ENCODE data around the gene ALPL.

Gene ALPL

GRCh38 chr1:21584096-21584495 lies 74.9 kb downstream of the ALPL start:
- DNase-seq, result no peak

GRCh38 chr1:21585037-21585436 lies 75.8 kb downstream of the ALPL start:
- no peak for DNase-seq

DNA sequence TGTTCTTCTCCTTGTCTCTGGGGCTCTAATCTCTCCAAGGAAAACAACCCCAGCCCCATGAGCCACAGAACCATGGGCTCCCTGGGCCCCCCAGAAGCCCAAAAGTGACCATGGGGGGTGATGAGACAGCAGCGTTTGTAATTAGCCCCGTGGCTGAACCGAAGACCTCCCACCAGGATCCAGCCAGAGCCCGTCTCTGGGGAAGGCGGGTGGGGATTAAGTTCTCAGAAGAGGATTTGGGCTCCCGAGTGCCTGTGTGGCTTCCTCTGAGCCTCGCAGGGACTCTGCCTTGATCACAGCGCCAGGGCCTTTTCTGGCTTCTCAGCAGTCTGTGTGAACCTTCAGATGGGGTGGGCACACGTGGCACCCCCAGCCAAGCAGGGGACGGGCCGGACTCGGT lies 77.0 kb downstream of the ALPL start:
- no peak for DNase-seq

DNA sequence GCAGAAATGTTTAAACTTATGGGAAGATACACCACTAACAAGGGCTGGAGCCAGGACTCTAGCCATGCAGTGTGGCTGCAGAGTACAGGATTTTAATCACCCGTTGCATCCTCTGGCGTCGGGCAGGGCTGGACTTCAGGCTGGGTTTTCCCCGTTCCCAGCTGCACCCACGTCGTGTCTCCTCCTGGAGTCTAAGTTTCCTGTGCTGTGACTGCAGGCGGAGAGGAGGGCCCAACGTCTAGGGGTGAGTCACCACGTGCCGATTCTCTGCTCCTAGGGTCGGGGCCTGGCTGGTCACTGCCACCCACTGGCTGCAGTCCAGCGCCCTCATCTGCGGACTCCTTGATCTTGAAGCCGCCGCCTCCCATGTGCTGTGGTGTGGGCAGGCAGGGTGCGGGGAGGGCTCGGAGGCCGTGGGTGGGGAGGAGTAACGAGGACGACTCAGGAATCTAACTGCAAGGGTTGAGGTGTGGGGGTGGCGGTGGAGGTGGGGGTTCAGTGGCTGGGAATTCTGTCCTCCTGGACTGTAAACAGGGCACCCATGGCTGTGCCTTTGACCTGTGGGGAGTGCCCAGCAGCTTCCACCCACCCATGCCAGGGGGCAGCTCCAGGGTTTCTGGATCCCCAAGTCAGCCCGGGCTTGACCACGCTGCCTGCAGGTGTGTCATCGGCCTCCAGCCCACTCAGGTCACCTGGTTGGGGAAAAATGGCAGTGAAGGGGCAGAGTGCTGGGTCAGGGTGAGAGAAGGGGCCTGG lies 77.8 kb downstream of the ALPL start:
- peak; percentile 75 for DNase-seq

- DNase-seq, result no peak
Observed at GRCh38 chr1:21587602-21587953, 78.4 kb downstream of the ALPL start.

DNA sequence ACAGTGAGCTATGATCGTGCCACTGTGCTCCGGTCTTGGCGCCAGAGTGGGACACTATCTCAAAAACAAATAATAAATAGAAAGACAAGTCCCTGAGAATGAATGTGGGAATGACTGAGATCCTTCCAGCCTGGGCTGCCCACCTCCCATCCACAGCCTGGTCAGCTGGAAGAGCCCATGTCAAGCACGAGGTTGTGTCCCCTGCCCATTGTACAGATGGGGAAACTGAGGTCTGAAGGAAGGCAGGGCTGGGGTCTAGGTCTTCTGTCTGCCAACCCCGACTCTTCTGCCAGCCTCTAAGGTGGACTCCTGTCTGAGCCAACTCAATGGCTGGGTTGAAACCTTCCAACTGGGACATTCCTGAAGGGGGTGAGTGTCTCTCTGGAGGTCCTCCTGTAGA lies 80.4 kb downstream of the ALPL start:
- no peak for DNase-seq

- DNase-seq, result no peak
Observed at GRCh38 chr1:21590126-21590880, 81.1 kb downstream of the ALPL start.

DNA sequence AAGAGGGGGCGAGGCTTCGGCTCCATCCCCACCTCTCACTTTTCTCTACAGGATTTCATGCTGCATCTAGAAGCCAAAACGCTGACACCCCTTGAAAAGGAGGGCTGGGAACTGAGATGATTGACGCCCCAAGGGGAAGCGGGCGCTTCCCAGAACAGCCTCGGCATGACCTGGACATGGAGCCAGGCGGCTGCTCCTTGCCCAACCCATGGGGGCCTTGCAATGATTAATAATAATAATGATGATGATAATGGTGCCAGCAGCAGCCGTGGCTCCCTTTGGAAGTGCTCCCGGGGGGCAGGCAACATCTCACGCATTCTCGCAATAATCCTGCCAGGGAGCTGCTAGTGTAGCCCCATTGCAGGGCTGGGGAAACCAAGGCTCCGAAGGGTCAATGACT lies 81.7 kb downstream of the ALPL start:
- no peak for DNase-seq

DNA sequence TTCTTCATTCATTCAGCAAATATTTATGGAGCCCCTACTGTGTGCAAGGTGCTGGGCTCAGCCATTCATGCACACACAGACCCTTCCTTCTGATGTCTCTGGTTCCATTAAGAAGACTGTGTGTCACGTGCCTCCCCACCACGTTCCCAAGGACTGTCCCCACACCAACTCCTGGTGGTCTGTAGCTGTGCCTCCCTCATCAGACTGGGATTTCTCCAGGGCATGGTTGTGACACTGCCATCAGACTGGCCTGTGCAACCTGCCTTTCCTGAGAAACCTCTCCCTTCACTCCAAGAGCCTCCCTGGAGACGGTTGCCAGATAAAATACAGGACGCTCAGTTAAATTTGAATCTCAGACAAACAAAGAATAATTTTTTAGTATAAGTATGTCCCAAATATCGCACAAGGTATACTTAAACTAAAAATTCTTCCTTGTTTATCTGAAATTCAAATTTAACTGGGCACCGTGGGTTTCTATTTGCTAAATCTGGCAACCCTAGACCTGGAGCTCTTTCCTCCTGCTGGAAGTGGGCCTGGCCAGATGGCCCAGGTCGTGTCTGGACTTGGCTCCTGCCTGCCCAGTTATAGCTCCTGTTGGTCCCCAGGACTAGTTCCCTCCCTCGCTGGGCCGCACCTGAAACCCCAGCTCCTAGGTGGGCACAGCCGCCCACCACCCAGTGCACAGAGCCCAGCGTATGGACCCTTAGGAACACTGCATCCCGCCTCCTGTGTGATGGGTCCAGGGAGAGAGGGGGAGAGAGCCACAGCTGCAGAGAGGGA lies 83.1 kb downstream of the ALPL start:
- no peak for DNase-seq

DNA sequence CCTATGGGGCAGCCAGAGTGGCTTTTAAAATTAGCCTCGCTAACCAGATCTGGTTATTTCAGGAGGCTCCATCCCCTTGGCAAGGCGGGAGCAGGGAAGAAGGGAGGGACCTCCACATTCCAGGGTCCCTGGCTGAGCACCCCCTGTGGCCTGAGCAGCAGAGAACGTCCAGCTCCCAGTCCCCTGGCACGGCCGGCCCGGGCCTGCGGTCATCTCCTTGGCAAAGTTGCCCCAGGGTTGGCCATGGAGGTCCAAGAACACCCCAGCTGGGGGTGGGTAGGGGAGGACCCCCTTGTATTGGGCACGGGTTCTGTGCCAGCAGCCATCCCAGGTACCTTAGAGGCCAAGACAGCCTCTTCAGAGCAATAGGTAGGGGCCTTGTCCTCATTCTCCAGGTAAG lies 84.0 kb downstream of the ALPL start:
- no peak for DNase-seq

- no peak for DNase-seq
Observed at GRCh38 chr1:21594501-21594900, 85.3 kb downstream of the ALPL start.

DNA sequence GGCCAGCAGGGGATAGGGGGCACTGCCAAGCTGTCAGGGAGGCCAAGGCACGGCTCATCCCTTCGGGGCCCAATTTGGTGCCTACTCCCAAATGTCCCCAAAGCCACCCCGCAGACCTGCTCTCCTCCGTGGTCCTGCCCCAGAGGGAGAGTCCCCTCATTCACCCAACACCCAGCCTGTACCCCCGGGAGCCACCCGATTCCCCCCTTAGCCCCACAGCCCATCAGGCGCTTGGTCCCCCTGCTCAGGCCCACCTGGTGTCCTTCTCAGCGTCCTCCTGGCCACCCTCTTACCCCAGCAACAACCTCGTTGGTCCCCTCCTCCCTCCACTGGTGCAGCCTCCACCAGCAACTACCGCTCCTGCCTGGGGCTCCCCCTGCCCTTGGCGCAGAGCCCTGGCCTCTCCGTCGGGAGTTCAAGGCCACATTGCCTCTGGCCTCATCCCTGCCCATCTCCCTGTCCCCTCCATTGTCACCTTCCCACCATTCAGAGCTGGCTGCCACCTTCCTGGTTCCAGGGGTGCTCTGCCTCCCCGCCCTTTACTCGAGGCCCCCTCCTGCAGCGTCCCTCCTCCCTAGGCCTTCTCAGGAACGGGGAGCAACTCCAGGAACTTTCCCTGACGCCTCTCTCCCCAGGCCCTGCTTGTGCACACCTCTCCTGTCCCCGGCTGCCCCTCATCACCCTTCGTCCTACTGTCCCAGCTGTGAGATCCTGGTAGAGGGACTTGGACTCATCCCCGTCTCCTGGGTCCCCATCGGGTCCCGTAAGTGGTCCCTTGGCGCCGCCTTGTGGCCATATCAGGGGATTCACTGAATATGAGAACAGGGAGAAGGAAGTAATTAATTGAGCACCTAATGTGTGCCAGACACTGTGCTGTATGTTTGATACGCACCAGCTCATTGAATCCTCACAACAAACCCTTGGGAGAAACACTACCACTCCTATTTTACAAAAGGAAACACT lies 86.0 kb downstream of the ALPL start:
- no peak for DNase-seq

DNA sequence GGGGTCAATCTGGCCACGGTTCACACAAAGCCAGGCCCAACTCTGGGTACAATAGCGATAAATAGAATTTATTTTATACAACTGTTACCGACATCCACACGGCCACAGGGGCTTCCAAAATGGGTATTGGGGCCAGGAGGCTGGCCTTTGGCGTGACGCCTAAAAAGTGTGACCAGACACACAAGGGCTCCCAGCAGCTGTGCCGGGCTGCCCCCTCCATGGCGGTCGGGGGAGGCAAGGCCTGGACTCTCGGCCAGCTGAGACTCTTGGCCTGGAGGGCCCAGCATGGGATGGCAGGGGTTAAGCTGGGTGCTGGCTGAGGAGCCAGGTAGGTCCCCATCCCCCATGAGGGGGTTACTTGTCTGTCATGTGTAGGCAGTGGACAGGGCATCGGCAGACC lies 87.0 kb downstream of the ALPL start:
- no peak for DNase-seq

GRCh38 chr1:21596628-21597027 lies 87.4 kb downstream of the ALPL start:
- DNase-seq, result no peak

DNA sequence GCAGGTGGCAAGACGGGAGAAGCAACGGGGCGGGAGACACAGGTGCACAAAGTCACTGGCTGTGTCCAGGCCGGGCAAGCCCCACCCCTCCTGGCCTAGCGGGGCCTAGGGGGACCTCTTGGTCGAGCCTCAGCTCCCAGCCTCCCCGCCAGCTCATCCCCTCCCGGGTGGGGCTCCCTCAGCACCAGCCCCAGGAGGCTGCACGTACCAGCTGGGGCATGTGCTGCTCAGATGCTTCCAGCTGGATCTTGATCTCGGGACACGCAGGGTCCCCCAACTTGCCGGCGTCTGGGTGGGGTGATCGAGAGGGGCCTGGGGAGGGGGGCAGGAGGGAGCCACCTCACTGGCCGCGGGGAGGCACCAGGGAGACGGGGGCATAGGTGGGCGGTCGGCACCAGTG lies 88.5 kb downstream of the ALPL start:
- no peak for DNase-seq

DNA sequence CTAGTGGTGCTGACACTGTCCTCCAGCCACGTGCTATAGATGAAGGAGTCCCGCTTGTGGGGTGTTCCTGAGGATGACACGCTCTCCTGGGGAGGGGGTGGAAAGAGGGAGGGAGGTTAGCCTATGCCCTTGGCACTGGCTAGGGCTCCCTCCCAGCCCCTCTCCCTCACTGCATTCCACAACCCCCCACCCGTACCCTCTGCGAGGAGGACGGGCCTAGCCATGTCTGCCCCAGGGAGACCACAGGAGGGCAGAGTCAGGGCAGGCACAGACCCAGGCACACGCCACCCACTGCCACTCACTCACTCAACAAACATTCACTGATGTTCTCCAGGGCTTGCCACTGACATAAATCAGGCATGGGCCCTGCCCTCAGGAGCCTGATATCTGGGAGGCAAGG lies 89.2 kb downstream of the ALPL start:
- no peak for DNase-seq

GRCh38 chr1:21598904-21599303 lies 89.7 kb downstream of the ALPL start:
- DNase-seq, result no peak

GRCh38 chr1:21599402-21599801 lies 90.2 kb downstream of the ALPL start:
- DNase-seq, result no peak

DNA sequence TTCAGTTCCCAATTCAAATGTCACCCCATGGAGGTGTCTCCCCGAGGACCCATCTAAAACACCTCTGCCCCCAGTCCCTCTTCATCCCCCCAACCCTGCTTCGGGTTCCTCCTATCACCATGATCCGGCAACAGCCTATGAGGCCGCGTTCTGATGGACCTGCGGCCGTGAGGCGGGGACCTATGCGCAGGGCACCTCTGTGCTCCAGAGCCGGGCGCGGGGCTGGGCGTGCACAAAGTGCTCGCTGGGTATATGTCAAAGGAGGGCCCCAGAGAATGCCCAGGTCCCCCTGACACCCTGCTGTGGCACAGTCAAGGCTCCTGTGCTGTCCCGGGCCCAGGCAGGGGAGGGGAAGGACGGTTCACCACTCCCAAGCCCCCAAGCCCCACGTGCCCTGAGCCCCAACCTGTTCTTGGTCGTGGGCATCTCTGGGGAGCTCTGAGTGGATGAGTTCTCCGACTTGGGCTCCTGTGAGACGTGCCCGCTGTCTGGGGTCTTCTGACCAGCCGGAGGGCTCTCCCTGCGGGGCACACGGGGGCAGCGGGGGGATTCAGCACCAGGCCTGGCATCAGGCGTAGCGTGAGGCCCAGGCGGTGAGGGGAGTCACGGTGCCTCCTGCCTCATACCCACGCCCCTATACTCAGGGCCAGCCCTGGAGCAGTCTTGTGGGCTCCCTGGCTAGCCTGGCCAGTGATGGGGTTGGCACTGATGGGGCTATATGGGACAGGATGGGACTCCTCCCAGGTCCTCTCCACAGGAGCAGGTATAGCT lies 92.2 kb downstream of the ALPL start:
- no peak for DNase-seq

DNA sequence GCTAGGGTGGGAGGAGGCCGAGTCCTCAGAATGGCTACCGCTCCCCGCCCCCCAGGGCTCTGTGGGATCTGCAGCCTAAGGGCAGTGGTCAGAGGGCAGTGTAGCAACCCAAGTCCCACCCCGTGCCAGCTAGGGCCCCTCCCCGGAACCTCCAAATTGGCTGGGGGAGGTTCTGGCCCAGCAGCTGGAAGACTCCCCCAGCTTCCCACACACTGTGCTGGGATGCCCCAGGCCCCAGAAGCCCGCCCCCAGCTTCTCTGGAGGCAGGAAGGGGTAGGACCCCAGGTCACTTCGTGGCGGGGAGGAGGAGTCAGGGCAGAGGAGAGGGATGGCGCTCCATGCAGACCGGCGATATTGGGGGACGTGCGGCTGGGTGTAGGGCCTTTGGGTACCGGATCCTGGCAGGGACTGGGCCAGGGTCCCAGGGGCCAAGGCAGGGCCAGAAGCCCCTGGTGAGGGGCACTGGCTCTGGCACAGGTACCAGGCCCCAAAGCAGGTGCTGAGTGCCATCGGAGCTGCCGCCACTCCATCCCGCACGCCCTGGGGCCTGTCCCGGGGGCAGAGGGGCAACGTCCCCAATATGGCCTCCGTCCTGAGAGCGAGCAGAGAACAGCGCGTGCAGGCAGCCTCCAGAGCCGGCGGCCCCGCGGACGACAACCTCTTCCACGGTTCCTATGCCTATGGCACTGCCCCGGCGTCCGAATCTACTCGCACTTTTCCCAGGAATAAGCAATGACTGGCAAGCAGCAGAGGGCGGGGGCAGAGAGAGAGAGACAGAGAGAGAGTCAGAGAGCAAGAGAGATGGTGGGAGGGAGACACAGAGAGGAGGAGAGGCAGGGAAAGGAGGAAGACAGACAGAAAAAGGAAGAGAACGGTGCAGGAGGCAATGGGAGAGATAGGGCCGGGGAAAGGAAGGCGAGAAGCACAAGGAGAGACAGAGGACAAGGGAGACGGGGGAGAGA lies 94.2 kb downstream of the ALPL start:
- DNase-seq, result no peak
